Measurements from ENCODE around the gene DOCK1. TPM values are rescaled to one million over a fixed set of nuclear protein-coding genes. Genes with fewer than 3 reads are reported as not detected.

DOCK1 gene
- total RNA-seq, 1 donor from 2014 or later, result 69.3 TPM

Other genes starting within 250 kb of the DOCK1 start
- gene C10orf90, start 234.7 kb upstream of the DOCK1 start, total RNA-seq, result not detected in 2 replicates